SK-N-SH treated with all-trans-retinoic acid at 6 μM for 48 hours (cell line): ENCODE results near the gene CPA5.

Experiments
- CSDC2 ChIP-seq: fragments of 250-450 bp; sonication (Bioruptor Pico); IDR thresholded peaks from 2 replicates; pipeline ENCODE4 v1.5.0; 2020; ENCODE audit warnings: mild to moderate bottlenecking, moderate library complexity
- ESRRG ChIP-seq: fragments of 250-450 bp; sonication (Bioruptor Pico); IDR thresholded peaks from 2 replicates; pipeline ENCODE4 v1.6.1; 2021; ENCODE audit warnings: mild to moderate bottlenecking
- ISL1 ChIP-seq: fragments of 250-450 bp; sonication (Bioruptor Pico); IDR thresholded peaks from 2 replicates; pipeline ENCODE4 v2.1.2; 2022; ENCODE audit warnings: mild to moderate bottlenecking, moderate library complexity
- OSR1 ChIP-seq: fragments of 250-450 bp; sonication (Bioruptor Pico); IDR thresholded peaks from 2 replicates; pipeline ENCODE4 v1.8.0; 2022; ENCODE audit warnings: moderate library complexity, mild to moderate bottlenecking, inconsistent platforms
- RARB ChIP-seq: fragments of 250-450 bp; sonication (Bioruptor Pico); IDR thresholded peaks from 2 replicates; pipeline ENCODE4 v1.8.0; 2021; ENCODE audit warnings: mild to moderate bottlenecking, moderate library complexity
- ZFP3 ChIP-seq: fragments of 250-450 bp; sonication (Bioruptor Pico); IDR thresholded peaks from 2 replicates; pipeline ENCODE4 v1.5.0; 2020; ENCODE audit warnings: mild to moderate bottlenecking, moderate library complexity
- ZFP30 ChIP-seq: fragments of 450-650 bp; formaldehyde crosslinking; IDR thresholded peaks from 2 replicates; pipeline ENCODE4 v1.5.0; 2022; ENCODE audit warnings: mild to moderate bottlenecking, moderate library complexity
- TF ChIP-seq, protein P1 (sequence below): fragments of 250-450 bp; sonication (Bioruptor Pico); IDR thresholded peaks from 2 replicates; pipeline ENCODE4 v1.5.1; 2020; ENCODE audit warnings: low read depth, mild to moderate bottlenecking, moderate library complexity
- TF ChIP-seq, protein P2 (sequence below): fragments of 250-450 bp; sonication (Bioruptor Pico); IDR thresholded peaks from 2 replicates; pipeline ENCODE4 v1.8.0; 2020; ENCODE audit warnings: mild to moderate bottlenecking, moderate library complexity, borderline replicate concordance
- TF ChIP-seq, protein P3 (sequence below): fragments of 250-450 bp; sonication (Bioruptor Pico); IDR thresholded peaks from 2 replicates; pipeline ENCODE4 v1.5.1; 2021; ENCODE audit warnings: mild to moderate bottlenecking, moderate library complexity

DNA sequence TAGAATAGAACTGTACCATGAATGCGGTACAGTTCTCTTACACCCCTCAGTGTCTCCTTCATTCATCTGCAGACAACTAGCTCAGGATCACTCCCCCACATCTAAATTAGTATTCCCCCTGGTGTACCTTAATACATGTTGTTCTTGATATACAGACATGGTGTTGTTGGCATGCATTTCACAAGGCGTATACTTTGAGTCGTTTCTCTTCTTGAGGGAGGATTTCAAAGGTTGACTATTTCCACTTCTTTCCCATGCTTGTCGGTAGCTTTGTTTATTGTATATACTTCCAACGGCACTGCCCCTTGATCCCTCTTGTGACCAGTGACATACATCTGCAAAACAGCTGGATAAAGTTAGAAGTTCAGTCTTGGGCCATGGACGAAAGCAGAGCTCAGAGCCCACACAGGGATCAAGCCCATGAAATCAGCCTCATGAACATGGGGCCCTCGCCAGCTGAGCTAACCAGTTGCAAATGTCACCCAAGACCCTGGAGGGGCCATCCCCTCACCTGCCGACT lies 43.1 kb upstream of the CPA5 start:
- no peak for TF ChIP-seq ESRRG
- no peak for TF ChIP-seq ZFP3 (CRISPR knock-in tag)
- TF ChIP-seq OSR1 (CRISPR knock-in tag): no peak
- TF ChIP-seq ZFP30: no peak
- TF ChIP-seq, protein P1, sequence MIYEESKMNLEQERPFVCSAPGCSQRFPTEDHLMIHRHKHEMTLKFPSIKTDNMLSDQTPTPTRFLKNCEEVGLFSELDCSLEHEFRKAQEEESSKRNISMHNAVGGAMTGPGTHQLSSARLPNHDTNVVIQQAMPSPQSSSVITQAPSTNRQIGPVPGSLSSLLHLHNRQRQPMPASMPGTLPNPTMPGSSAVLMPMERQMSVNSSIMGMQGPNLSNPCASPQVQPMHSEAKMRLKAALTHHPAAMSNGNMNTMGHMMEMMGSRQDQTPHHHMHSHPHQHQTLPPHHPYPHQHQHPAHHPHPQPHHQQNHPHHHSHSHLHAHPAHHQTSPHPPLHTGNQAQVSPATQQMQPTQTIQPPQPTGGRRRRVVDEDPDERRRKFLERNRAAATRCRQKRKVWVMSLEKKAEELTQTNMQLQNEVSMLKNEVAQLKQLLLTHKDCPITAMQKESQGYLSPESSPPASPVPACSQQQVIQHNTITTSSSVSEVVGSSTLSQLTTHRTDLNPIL (CRISPR knock-in tag): no peak
- TF ChIP-seq, protein P2, sequence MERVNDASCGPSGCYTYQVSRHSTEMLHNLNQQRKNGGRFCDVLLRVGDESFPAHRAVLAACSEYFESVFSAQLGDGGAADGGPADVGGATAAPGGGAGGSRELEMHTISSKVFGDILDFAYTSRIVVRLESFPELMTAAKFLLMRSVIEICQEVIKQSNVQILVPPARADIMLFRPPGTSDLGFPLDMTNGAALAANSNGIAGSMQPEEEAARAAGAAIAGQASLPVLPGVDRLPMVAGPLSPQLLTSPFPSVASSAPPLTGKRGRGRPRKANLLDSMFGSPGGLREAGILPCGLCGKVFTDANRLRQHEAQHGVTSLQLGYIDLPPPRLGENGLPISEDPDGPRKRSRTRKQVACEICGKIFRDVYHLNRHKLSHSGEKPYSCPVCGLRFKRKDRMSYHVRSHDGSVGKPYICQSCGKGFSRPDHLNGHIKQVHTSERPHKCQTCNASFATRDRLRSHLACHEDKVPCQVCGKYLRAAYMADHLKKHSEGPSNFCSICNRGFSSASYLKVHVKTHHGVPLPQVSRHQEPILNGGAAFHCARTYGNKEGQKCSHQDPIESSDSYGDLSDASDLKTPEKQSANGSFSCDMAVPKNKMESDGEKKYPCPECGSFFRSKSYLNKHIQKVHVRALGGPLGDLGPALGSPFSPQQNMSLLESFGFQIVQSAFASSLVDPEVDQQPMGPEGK: no peak
- no peak for TF ChIP-seq ISL1 (CRISPR knock-in tag)
- no peak for TF ChIP-seq CSDC2 (CRISPR knock-in tag)
- TF ChIP-seq, protein P3, sequence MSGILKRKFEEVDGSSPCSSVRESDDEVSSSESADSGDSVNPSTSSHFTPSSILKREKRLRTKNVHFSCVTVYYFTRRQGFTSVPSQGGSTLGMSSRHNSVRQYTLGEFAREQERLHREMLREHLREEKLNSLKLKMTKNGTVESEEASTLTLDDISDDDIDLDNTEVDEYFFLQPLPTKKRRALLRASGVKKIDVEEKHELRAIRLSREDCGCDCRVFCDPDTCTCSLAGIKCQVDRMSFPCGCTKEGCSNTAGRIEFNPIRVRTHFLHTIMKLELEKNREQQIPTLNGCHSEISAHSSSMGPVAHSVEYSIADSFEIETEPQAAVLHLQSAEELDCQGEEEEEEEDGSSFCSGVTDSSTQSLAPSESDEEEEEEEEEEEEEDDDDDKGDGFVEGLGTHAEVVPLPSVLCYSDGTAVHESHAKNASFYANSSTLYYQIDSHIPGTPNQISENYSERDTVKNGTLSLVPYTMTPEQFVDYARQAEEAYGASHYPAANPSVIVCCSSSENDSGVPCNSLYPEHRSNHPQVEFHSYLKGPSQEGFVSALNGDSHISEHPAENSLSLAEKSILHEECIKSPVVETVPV (CRISPR knock-in tag): no peak
- no peak for TF ChIP-seq RARB (CRISPR knock-in tag)
